ENCODE results near the gene C4BPB. TPM values are rescaled to one million over a fixed set of nuclear protein-coding genes. Genes with fewer than 3 reads are reported as not detected.
"Not testable (repeated sequence)": the region's sequence is repeated elsewhere in the genome, so short reads cannot be mapped to it uniquely, and the experiment has no call there.

Gene C4BPB
- total RNA-seq, 1 experiment from 2014 or later: not detected

DNA sequence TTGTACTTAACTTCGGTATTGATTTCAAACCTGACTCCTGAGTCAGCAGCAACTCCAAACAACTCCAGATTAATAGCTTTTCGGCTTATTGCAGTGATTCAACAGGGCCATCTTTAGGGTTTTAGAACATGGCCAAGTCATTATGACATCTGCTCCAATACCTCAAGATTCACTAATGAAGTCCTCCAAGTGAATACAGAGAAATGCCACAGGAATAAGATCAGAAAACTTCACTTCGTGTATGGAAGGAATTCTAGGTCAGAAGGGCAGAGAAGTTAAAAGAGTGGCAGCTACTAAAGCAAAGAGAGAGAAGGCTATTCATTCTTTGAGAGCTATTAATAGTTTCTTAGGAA is 48.5 kb upstream of the C4BPB start:
- Mint-ChIP-seq H3K4me3 (no peak overlapping the region), H3K9me3 (peaks cover 0 to 1% of the 10 kb centered on the region in 2 experiments; a peak in 1 of 5 replicates), H3K36me3 (ENCODE audit: insufficient read depth in 1 of 3, low read depth in 3 of 3) (peaks cover 0 to 4% (median 1%) of the 10 kb centered on the region in 3 experiments; a peak in 2 of 7 replicates), H3K27me3 (ENCODE audit: low read depth) (no peaks in the 10 kb centered on the region), H3K27ac (no peak overlapping the region), H3K4me1 (peaks cover 4% of the 10 kb centered on the region in 2 experiments; a peak in 2 of 4 replicates)
- Histone ChIP-seq H2BK12ac (ENCODE audit: insufficient read length, low read depth, low read length) (no peak overlapping the region), H3K18ac (ENCODE audit: insufficient read length, low read depth, low read length) (no peak overlapping the region), H4K91ac (ENCODE audit: insufficient read length, low read depth, low read length) (no peak overlapping the region), H3K9me3 (ENCODE audit: control insufficient read depth, low read depth, low read length) (no peaks in the 10 kb centered on the region), H4K8ac (replicated peaks; ENCODE audit: insufficient read length, low read depth, low read length) (no peak overlapping the region), H2BK5ac (ENCODE audit: insufficient read length, low read length) (no peak overlapping the region), H2BK15ac (ENCODE audit: low read depth, low read length) (no peak overlapping the region), H3K27me3 (ENCODE audit: insufficient read depth, low read length) (no peaks in the 10 kb centered on the region), H3K4me2 (ENCODE audit: insufficient read depth, insufficient read length, low read length) (no peak overlapping the region), H3K9ac (ENCODE audit: extremely low read depth, insufficient read length, low read length) (no peak overlapping the region), H3K23ac (ENCODE audit: insufficient read length, low read depth, low read length) (no peak overlapping the region), H3K79me1 (ENCODE audit: insufficient read depth, low read depth, low read length, poor library complexity, severe bottlenecking) (no peaks in the 10 kb centered on the region), H3K27ac (ENCODE audit: insufficient read length, low read depth, low read length) (no peak overlapping the region), H3K4me1 (ENCODE audit: insufficient read depth, low read length) (no peaks in the 10 kb centered on the region), H2BK120ac (ENCODE audit: low read depth, low read length, poor library complexity, severe bottlenecking) (no peak overlapping the region), H3K14ac (ENCODE audit: insufficient read depth, low read length) (no peak overlapping the region), H3K56ac (ENCODE audit: insufficient read length, low read depth, low read length) (no peak overlapping the region), H4K5ac (ENCODE audit: insufficient read length, low read depth, low read length) (no peak overlapping the region), H2BK20ac (ENCODE audit: low read depth, low read length, poor library complexity, severe bottlenecking) (no peak overlapping the region), H4K20me1 (ENCODE audit: control insufficient read depth, insufficient read depth, insufficient read length) (no peaks in the 10 kb centered on the region), H3K79me2 (ENCODE audit: insufficient read depth, low read length) (no peaks in the 10 kb centered on the region), H3T11ph (ENCODE audit: low read length) (no peak overlapping the region), H3K4ac (ENCODE audit: low read depth, low read length) (no peak overlapping the region), H2AFZ (ENCODE audit: low read length) (no peak overlapping the region), H3K23me2 (ENCODE audit: insufficient read length, low read depth, low read length, poor library complexity, severe bottlenecking) (no peaks in the 10 kb centered on the region), H2AK5ac (ENCODE audit: insufficient read length, low read length) (no peak overlapping the region)
- TF ChIP-seq, protein P1, sequence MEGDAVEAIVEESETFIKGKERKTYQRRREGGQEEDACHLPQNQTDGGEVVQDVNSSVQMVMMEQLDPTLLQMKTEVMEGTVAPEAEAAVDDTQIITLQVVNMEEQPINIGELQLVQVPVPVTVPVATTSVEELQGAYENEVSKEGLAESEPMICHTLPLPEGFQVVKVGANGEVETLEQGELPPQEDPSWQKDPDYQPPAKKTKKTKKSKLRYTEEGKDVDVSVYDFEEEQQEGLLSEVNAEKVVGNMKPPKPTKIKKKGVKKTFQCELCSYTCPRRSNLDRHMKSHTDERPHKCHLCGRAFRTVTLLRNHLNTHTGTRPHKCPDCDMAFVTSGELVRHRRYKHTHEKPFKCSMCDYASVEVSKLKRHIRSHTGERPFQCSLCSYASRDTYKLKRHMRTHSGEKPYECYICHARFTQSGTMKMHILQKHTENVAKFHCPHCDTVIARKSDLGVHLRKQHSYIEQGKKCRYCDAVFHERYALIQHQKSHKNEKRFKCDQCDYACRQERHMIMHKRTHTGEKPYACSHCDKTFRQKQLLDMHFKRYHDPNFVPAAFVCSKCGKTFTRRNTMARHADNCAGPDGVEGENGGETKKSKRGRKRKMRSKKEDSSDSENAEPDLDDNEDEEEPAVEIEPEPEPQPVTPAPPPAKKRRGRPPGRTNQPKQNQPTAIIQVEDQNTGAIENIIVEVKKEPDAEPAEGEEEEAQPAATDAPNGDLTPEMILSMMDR (conservative IDR thresholded peaks at IDR 0.05): no peak
- WGBS (ENCODE audit: extremely low coverage, insufficient read length, low lambda C conversion rate): no CpG with 5 or more reads among the region's 3 CpGs
- DNase-seq: no peak

DNA sequence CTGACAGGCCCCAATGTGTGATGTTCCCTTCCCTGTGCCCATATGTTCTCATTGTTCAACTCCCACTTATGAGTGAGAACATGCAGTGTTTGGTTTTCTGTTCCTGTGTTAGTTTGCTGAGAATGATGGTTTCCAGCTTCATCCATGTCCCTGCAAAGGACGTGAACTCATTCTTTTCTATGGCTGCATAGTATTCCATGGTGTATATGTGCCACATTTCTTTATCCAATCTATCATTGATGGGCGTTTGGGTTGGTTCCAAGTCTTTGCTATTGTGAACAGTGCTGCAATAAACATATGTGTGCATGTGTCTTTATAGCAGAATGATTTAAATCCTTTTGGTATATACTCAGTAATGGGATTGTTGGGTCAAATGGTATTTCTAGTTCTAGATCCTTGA is 47.3 kb upstream of the C4BPB start:
- not testable (repeated sequence) for H3K23me2 ChIP-seq (ENCODE audit: insufficient read length, low read depth, low read length, poor library complexity, severe bottlenecking); H2AK5ac ChIP-seq (ENCODE audit: insufficient read length, low read length); H3K9me3 ChIP-seq (ENCODE audit: control insufficient read depth, low read depth, low read length); H3K56ac ChIP-seq (ENCODE audit: insufficient read length, low read depth, low read length); H3K4ac ChIP-seq (ENCODE audit: low read depth, low read length); H2BK15ac ChIP-seq (ENCODE audit: low read depth, low read length); H4K8ac ChIP-seq (replicated peaks; ENCODE audit: insufficient read length, low read depth, low read length); H3K9ac ChIP-seq (ENCODE audit: extremely low read depth, insufficient read length, low read length); H3K9me3 Mint-ChIP-seq; H4K5ac ChIP-seq (ENCODE audit: insufficient read length, low read depth, low read length); H3K23ac ChIP-seq (ENCODE audit: insufficient read length, low read depth, low read length); H2BK20ac ChIP-seq (ENCODE audit: low read depth, low read length, poor library complexity, severe bottlenecking); H4K20me1 ChIP-seq (ENCODE audit: control insufficient read depth, insufficient read depth, insufficient read length); H3K18ac ChIP-seq (ENCODE audit: insufficient read length, low read depth, low read length); DNase-seq; H3K36me3 Mint-ChIP-seq (ENCODE audit: insufficient read depth in 1 of 3, low read depth in 3 of 3); H3K27me3 Mint-ChIP-seq (ENCODE audit: low read depth); H3K27ac Mint-ChIP-seq; H2AFZ ChIP-seq (ENCODE audit: low read length); H3K4me1 ChIP-seq (ENCODE audit: insufficient read depth, low read length); H4K91ac ChIP-seq (ENCODE audit: insufficient read length, low read depth, low read length); H3K79me1 ChIP-seq (ENCODE audit: insufficient read depth, low read depth, low read length, poor library complexity, severe bottlenecking); H3T11ph ChIP-seq (ENCODE audit: low read length); H2BK12ac ChIP-seq (ENCODE audit: insufficient read length, low read depth, low read length); H3K79me2 ChIP-seq (ENCODE audit: insufficient read depth, low read length); H3K27ac ChIP-seq (ENCODE audit: insufficient read length, low read depth, low read length); H3K14ac ChIP-seq (ENCODE audit: insufficient read depth, low read length); H3K4me3 Mint-ChIP-seq; H2BK5ac ChIP-seq (ENCODE audit: insufficient read length, low read length); H3K4me2 ChIP-seq (ENCODE audit: insufficient read depth, insufficient read length, low read length); H2BK120ac ChIP-seq (ENCODE audit: low read depth, low read length, poor library complexity, severe bottlenecking); H3K4me1 Mint-ChIP-seq; H3K27me3 ChIP-seq (ENCODE audit: insufficient read depth, low read length)
- WGBS (ENCODE audit: extremely low coverage, insufficient read length, low lambda C conversion rate): no CpG with 5 or more reads among the region's 2 CpGs
